Measurements from ENCODE around the gene HLA-DOA. TPM values are rescaled to one million over a fixed set of nuclear protein-coding genes. Genes with fewer than 3 reads are reported as not detected.

Gene HLA-DOA
- total and polyA plus RNA-seq, 2 experiments from 2014 or later = 0.83 to 2.0 TPM

DNA sequence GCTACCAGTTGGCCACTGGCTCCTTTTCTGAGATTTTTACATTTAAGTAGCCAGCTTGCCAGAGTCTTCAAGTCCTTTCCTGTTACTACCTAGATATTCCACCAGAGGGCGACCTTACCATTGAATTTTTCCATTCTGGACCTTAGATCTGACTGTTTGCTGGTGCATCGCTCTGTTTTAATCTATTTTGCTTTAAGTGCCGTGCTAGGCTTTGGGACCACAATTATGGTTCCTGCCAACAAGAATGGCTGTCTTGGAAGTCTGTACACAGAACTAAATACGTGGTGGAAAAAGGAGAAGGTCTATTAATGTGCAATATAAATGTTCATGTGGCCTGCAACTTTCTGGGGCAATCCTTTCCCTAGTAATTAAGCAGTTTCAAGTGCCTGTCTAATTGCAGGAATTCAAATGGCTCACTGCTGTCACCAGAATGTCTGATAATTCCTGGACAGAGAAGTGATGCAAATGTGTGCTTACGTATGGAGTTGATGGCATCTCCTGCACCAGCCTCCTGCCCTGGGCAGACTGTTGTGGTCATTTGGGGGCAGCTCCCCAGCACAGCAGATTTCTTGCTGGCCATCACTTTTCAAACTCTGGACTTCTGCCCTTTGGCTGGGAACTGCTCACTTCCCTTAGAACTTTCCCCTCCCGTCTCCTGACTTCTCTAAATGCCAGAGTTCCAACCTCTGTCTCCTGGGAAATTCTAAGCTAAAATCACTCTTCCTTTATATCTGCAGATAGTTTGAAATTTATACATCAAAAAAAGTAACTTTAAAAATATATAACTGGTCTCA is 5.6 kb upstream of the HLA-DOA start:
- Histone ChIP-seq H3K4me3 (no peak overlapping the region), H4K20me1 (ENCODE audit: insufficient read depth, poor library complexity, severe bottlenecking) (no peaks in the 10 kb centered on the region), H3K4me2 (peak overlapping the region; percentile 43), H3K79me2 (no peaks in the 10 kb centered on the region), H3K4me1 (ENCODE audit: insufficient read depth) (peaks cover 16% of the 10 kb centered on the region), H3K27ac (no peak overlapping the region), H2AFZ (no peak overlapping the region), H3K9me3 (ENCODE audit: low read depth) (no peaks in the 10 kb centered on the region), H3K27me3 (no peaks in the 10 kb centered on the region), H3K9me2 (replicated peaks; ENCODE audit: insufficient read depth) (no peaks in the 10 kb centered on the region), H3K36me3 (replicated peaks; ENCODE audit: insufficient read depth, low read depth) (no peaks in the 10 kb centered on the region)
- peak; percentile 84 for DNase-seq (ENCODE audit: low spot score)
- TF ChIP-seq EZH2 (IDR thresholded peaks at IDR 0.05; ENCODE audit: borderline replicate concordance) (no peak), EZH2phosphoT487 (IDR thresholded peaks at IDR 0.05; ENCODE audit: low read depth, severe bottlenecking, unreplicated experiment) (no peak), CTCF (IDR thresholded peaks at IDR 0.05; ENCODE audit: poor library complexity) (peak; percentile 85)
- 22% methylated on average over 6 of the region's 6 CpGs for WGBS (ENCODE audit: low lambda C conversion rate, missing lambda C conversion rate)

GRCh38 chr6:33013608-33014007 is 4.2 kb upstream of the HLA-DOA start:
- H3K9me2 ChIP-seq (replicated peaks; ENCODE audit: insufficient read depth) = no peaks in the 10 kb centered on the region
- no peaks in the 10 kb centered on the region for H3K79me2 ChIP-seq
- H3K4me2 ChIP-seq = no peak overlapping the region
- WGBS (ENCODE audit: low lambda C conversion rate, missing lambda C conversion rate) = 61% methylated on average over 4 of the region's 4 CpGs
- no peak for DNase-seq (ENCODE audit: low spot score)
- H2AFZ ChIP-seq = no peak overlapping the region
- peaks cover 6% of the 10 kb centered on the region for H3K4me1 ChIP-seq (ENCODE audit: insufficient read depth)
- no peaks in the 10 kb centered on the region for H3K9me3 ChIP-seq (ENCODE audit: low read depth)
- H3K36me3 ChIP-seq (replicated peaks; ENCODE audit: insufficient read depth, low read depth) = no peaks in the 10 kb centered on the region
- no peak for TF ChIP-seq CTCF (IDR thresholded peaks at IDR 0.05; ENCODE audit: poor library complexity)
- TF ChIP-seq EZH2 (IDR thresholded peaks at IDR 0.05; ENCODE audit: borderline replicate concordance) = no peak
- H3K27ac ChIP-seq = no peak overlapping the region
- H4K20me1 ChIP-seq (ENCODE audit: insufficient read depth, poor library complexity, severe bottlenecking) = no peaks in the 10 kb centered on the region
- H3K27me3 ChIP-seq = no peaks in the 10 kb centered on the region
- no peak overlapping the region for H3K4me3 ChIP-seq

GRCh38 chr6:33010356-33010755 is 965 bp upstream of the HLA-DOA start:
- WGBS (ENCODE audit: low lambda C conversion rate, missing lambda C conversion rate) = 75% methylated on average over 7 of the region's 7 CpGs
- Histone ChIP-seq H3K4me1 (ENCODE audit: insufficient read depth) (no peaks in the 10 kb centered on the region), H2AFZ (no peak overlapping the region), H3K9me3 (ENCODE audit: low read depth) (no peaks in the 10 kb centered on the region), H4K20me1 (ENCODE audit: insufficient read depth, poor library complexity, severe bottlenecking) (no peaks in the 10 kb centered on the region), H3K4me2 (no peak overlapping the region), H3K36me3 (replicated peaks; ENCODE audit: insufficient read depth, low read depth) (no peaks in the 10 kb centered on the region), H3K4me3 (no peak overlapping the region), H3K27ac (no peak overlapping the region), H3K9me2 (replicated peaks; ENCODE audit: insufficient read depth) (no peaks in the 10 kb centered on the region), H3K27me3 (no peaks in the 10 kb centered on the region), H3K79me2 (no peaks in the 10 kb centered on the region)
- DNase-seq (ENCODE audit: low spot score) = no peak
- TF ChIP-seq CTCF (IDR thresholded peaks at IDR 0.05; ENCODE audit: poor library complexity) (no peak), EZH2phosphoT487 (IDR thresholded peaks at IDR 0.05; ENCODE audit: low read depth, severe bottlenecking, unreplicated experiment) (no peak), EZH2 (IDR thresholded peaks at IDR 0.05; ENCODE audit: borderline replicate concordance) (no peak)

Measured in hepatocyte (in vitro differentiated cells).